T-helper 1 cell treated with Interleukin-12 subunit alpha and Interleukin-12 subunit beta and Interleukin-4 antibody, amounts not matched to agents 30 ng/mL and 1 ng/mL, for 36 hours (primary cell): ENCODE data around the gene UCKL1. TPM values are rescaled to one million over a fixed set of nuclear protein-coding genes. Genes with fewer than 3 reads are reported as not detected.

Experiments used
- intact Hi-C: fragments of 100-400 bp; cut with micrococcal nuclease; formaldehyde crosslinking; loops from one replicate; pipeline ENCODE4 v1.15.1; 2024
- total RNA-seq: library from RNA; stranded (reverse); gene quantifications from 2 replicates; pipeline ENCODE4 v1.2.3, GENCODE V29; 2022

Gene UCKL1
- total RNA-seq, 1 donor from 2014 or later, result 43.0 TPM

- intact Hi-C loops, result loop anchor here (1.0 to 2.0 kb wide), 8 partner anchors 62 to 374 kb away; partner anchors contain the start of genes ARFRP1, GMEB2, PPDPF and PRPF6
These were observed 61.6 kb downstream of the UCKL1 start, which contains the start of gene DNAJC5 for GRCh38 chr20:63894358-63895201. Gene DNAJC5 (plus strand): TSS chr20:63895126. CDS start chr20:63928346, 33,220 bp downstream.

- intact Hi-C loops, result loop anchor here (1.0 to 2.0 kb wide), 8 partner anchors 62 to 374 kb away; partner anchors contain the start of genes ARFRP1, GMEB2, PPDPF and PRPF6
These were observed 62.2 kb downstream of the UCKL1 start for GRCh38 chr20:63893999-63894357.

- intact Hi-C loops, result no loop called here
These were observed 63.8 kb downstream of the UCKL1 start for GRCh38 chr20:63892402-63892801.

- intact Hi-C loops, result no loop called here
These were observed 64.9 kb downstream of the UCKL1 start for GRCh38 chr20:63891061-63892002.

DNA sequence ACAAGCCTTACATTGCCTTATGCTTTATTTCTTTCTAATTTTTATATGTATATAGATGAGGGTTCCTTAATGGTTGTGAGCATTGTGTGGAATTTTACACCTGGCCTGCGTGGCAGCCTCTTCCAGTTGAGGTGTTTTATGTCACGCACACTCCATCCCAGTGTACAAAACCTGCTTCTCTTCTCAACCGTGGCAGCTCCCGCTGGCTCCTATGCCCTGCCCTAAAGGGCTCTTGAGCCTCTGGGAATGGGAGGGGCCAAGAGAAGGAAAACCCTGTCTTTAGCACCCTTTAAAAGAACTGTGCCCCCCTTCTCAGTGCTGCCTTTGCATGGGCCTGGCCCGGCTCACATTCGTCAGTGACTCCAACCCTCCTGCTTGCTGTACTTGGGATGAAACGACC, 65.6 kb downstream of the UCKL1 start:
- intact Hi-C loops, result no loop called here

DNA sequence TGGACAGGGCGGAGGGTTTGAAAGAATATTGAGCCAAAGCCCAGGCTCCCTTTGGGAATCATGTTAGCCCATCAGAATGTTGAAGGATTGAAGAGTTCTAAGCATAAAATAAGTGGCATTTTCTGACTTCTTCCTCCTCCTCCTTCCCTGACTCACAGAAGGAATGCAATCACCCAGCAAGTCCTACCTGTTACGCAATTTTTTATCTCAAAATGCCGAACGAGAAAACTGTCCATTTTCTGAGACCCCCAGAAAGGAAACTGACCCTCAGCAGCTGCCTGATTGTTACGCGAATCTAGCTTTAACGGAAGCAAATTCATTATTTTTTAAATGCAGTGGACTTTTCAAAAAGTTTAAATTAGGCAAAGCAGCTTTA, 66.0 kb downstream of the UCKL1 start:
- intact Hi-C loops, result no loop called here

Other genes starting within 250 kb of the UCKL1 start
- 67.0 and 74.5 TPM in 2 replicates for gene ARFRP1, start 248.4 kb downstream of the UCKL1 start, total RNA-seq
- gene ZGPAT, start 248.4 kb downstream of the UCKL1 start, total RNA-seq, result 46.5 and 50.4 TPM in 2 replicates
- 73.8 and 77.7 TPM in 2 replicates for gene LIME1, start 219.8 kb downstream of the UCKL1 start, total RNA-seq
- gene SLC2A4RG, start 216.6 kb downstream of the UCKL1 start, total RNA-seq, result 66.1 and 70.4 TPM in 2 replicates
- gene ZBTB46, start 125.2 kb downstream of the UCKL1 start, total RNA-seq, result 0.54 and 0.61 TPM in 2 replicates
- gene ABHD16B, start 94.9 kb downstream of the UCKL1 start, total RNA-seq, result not detected in 2 replicates
- gene TPD52L2, start 91.1 kb downstream of the UCKL1 start, total RNA-seq, result 53.8 and 53.9 TPM in 2 replicates
- gene DNAJC5, start 61.3 kb downstream of the UCKL1 start, total RNA-seq, result 58.3 and 58.4 TPM in 2 replicates
- gene ZNF512B, start 13.5 kb upstream of the UCKL1 start, total RNA-seq, result 29.0 and 29.5 TPM in 2 replicates
- gene SAMD10, start 23.2 kb upstream of the UCKL1 start, total RNA-seq, result 44.0 and 45.4 TPM in 2 replicates
- gene PRPF6, start 24.7 kb upstream of the UCKL1 start, total RNA-seq, result 85.2 and 85.6 TPM in 2 replicates
- 14.7 and 15.5 TPM in 2 replicates for gene C20orf204, start 79.8 kb upstream of the UCKL1 start, total RNA-seq
- gene SOX18, start 93.2 kb upstream of the UCKL1 start, total RNA-seq, result 1.8 and 2.2 TPM in 2 replicates
- 47.4 and 48.2 TPM in 2 replicates for gene TCEA2, start 106.8 kb upstream of the UCKL1 start, total RNA-seq
- 99.2 and 101 TPM in 2 replicates for gene RGS19, start 123.1 kb upstream of the UCKL1 start, total RNA-seq
- 0.61 and 0.64 TPM in 2 replicates for gene OPRL1, start 123.7 kb upstream of the UCKL1 start, total RNA-seq
- not detected in 2 replicates for gene LKAAEAR1, start 128.0 kb upstream of the UCKL1 start, total RNA-seq
- gene NPBWR2, start 151.1 kb upstream of the UCKL1 start, total RNA-seq, result not detected in 2 replicates
- gene MYT1, start 208.0 kb upstream of the UCKL1 start, total RNA-seq, result not detected in 2 replicates